Esophagus squamous epithelium (tissue), 5 donors: Measurements from ENCODE around the gene FOXC1. TPM values are rescaled to one million over a fixed set of nuclear protein-coding genes. Genes with fewer than 3 reads are reported as not detected.

ENCODE experiments used
- DNase-seq: peaks from one replicate; lab custom pipeline; 2025; lab: John Stamatoyannopoulos, UW
- H3K27ac ChIP-seq, 4 donors: fragments of 200-600 bp; sonication (generic); one replicate each; pipeline ENCODE4 v1.5.1; 2016 to 2019; ENCODE audit warnings: mild to moderate bottlenecking in 1 of 4
- H3K27me3 ChIP-seq, 4 donors: fragments of 200-600 bp; sonication (generic); 1 replicate in 3 of 4; 2 replicates in 1 of 4; pipeline versions ENCODE4 v1.5.1 to v1.6.0; 2017 to 2021; ENCODE audit warnings: antibody characterized with exemption in 1 of 4
- H3K36me3 ChIP-seq, 3 donors: fragments of 200-600 bp; sonication (generic); one replicate each; pipeline ENCODE4 v1.5.1; 2016 to 2019
- H3K4me1 ChIP-seq, 3 donors: fragments of 200-600 bp; sonication (generic); one replicate each; pipeline ENCODE4 v1.5.1; 2017 to 2019
- H3K4me3 ChIP-seq, 4 donors: fragments of 200-600 bp; sonication (generic); 1 replicate in 3 of 4; 2 replicates in 1 of 4; pipeline ENCODE4 v1.5.1; 2016 to 2019; ENCODE audit warnings: mild to moderate bottlenecking in 2 of 4, moderate library complexity in 1 of 4
- H3K9me3 ChIP-seq, 3 donors: fragments of 200-600 bp; sonication (generic); one replicate each; pipeline ENCODE4 v1.5.1; 2016 to 2019
- CTCF ChIP-seq, 6 experiments: fragments of 450-650 bp in 4 of 6; fragments of 200-600 bp in 2 of 6; sonication (generic) in 2 of 6; IDR thresholded peaks; one replicate each; pipeline ENCODE4 v1.5.1; 2016 to 2019; ENCODE audit warnings: antibody characterized with exemption in 6 of 6, mild to moderate bottlenecking in 4 of 6, moderate library complexity in 4 of 6
- POLR2A ChIP-seq, 4 donors: fragments of 450-650 bp; IDR thresholded peaks; one replicate each; pipeline ENCODE4 v1.6.1; 2017; ENCODE audit warnings: antibody characterized with exemption in 4 of 4, mild to moderate bottlenecking in 4 of 4, moderate library complexity in 3 of 4
- WGBS, 2 donors: methylation state at CpG; one replicate each; pipeline ENCODE4 v1.1.5; 2018; 5-methylcytosine and 5-hydroxymethylcytosine counted together
- intact Hi-C: fragments of 100-400 bp; cut with DNase I; formaldehyde crosslinking; loops from one replicate; pipeline ENCODE4 v1.15.0; 2022
- total RNA-seq, 4 donors: library from RNA; depleted of rRNA; stranded (reverse); fragments of >200 nt; gene quantifications; one replicate each; pipeline ENCODE4 v1.1.0, GENCODE V29; 2016
- donor health status: DM: yes; HTN: yes; CAD: no.

FOXC1 gene
- total RNA-seq, 4 donors from 2014 or later, result 2.2 to 6.0 (median 3.4) TPM

GRCh38 chr6:1619673-1620503 is 10.2 kb downstream of the FOXC1 start:
- Histone ChIP-seq H3K36me3 (peaks cover 0 to 7% (median 0%) of the 10 kb centered on the region in 3 donors), H3K4me3 (peak overlapping the region in 3 of 4 donors; percentile 13 to 60 (median 35)), H3K9me3 (no peaks in the 10 kb centered on the region), H3K4me1 (peaks cover 7 to 28% (median 8%) of the 10 kb centered on the region in 3 donors), H3K27me3 (peaks cover 0 to 99% (median 4%) of the 10 kb centered on the region in 4 donors), H3K27ac (peak overlapping the region in 2 of 4 donors; percentile 17 to 60)
- TF ChIP-seq CTCF (IDR thresholded peaks at IDR 0.05) (no peak), POLR2A (IDR thresholded peaks at IDR 0.05) (no peak)
- DNase-seq, result no peak
- intact Hi-C loops, result no loop called here
- 9% methylated on average over 8 of the region's 83 CpGs; no CpG with 5 or more reads in 1 of the 2 donors for WGBS, 2 donors

- peaks cover 7 to 31% (median 14%) of the 10 kb centered on the region in 3 donors for H3K4me1 ChIP-seq
- intact Hi-C loops, result no loop called here
- peaks cover 0 to 99% (median 4%) of the 10 kb centered on the region in 4 donors for H3K27me3 ChIP-seq
- 79 to 90% methylated on average over 8 to 17 of the region's 50 CpGs for WGBS, 2 donors
- peaks cover 0 to 7% (median 0%) of the 10 kb centered on the region in 3 donors for H3K36me3 ChIP-seq
- peak overlapping the region in 1 of 4 donors; percentile 60 for H3K27ac ChIP-seq
- H3K4me3 ChIP-seq, result peak overlapping the region in 1 of 4 donors; percentile 60
- no peaks in the 10 kb centered on the region for H3K9me3 ChIP-seq
- no peak for DNase-seq
- TF ChIP-seq CTCF (IDR thresholded peaks at IDR 0.05) (no peak), POLR2A (IDR thresholded peaks at IDR 0.05) (no peak)
Measured at GRCh38 chr6:1620504-1621069, 10.9 kb downstream of the FOXC1 start.

- 92 to 96% methylated on average over 23 of the region's 30 CpGs for WGBS, 2 donors
- H3K27me3 ChIP-seq, result peaks cover 0 to 99% (median 4%) of the 10 kb centered on the region in 4 donors
- DNase-seq, result no peak
Measured at GRCh38 chr6:1621070-1621701, 11.5 kb downstream of the FOXC1 start.

GRCh38 chr6:1622220-1622850 is 12.6 kb downstream of the FOXC1 start:
- H3K27me3 ChIP-seq, result peaks cover 0 to 99% (median 4%) of the 10 kb centered on the region in 4 donors
- H3K4me3 ChIP-seq, result no peak overlapping the region
- peaks cover 7 to 36% (median 14%) of the 10 kb centered on the region in 3 donors for H3K4me1 ChIP-seq
- H3K27ac ChIP-seq, result no peak overlapping the region
- peaks cover 0 to 7% (median 0%) of the 10 kb centered on the region in 3 donors for H3K36me3 ChIP-seq
- no peak for TF ChIP-seq POLR2A (IDR thresholded peaks at IDR 0.05)
- no peak for TF ChIP-seq CTCF (IDR thresholded peaks at IDR 0.05)
- H3K9me3 ChIP-seq, result no peaks in the 10 kb centered on the region
- intact Hi-C loops, result no loop called here
- DNase-seq, result no peak
- 83 to 100% methylated on average over 1 to 8 of the region's 15 CpGs for WGBS, 2 donors

More at GRCh38 chr6:1621070-1621701, 11.5 kb downstream of the FOXC1 start:
- intact Hi-C loops, result no loop called here
- H3K36me3 ChIP-seq, result peaks cover 0 to 7% (median 0%) of the 10 kb centered on the region in 3 donors
- H3K9me3 ChIP-seq, result no peaks in the 10 kb centered on the region
- TF ChIP-seq POLR2A (IDR thresholded peaks at IDR 0.05) (no peak), CTCF (IDR thresholded peaks at IDR 0.05) (no peak)
- H3K4me1 ChIP-seq, result peaks cover 7 to 36% (median 14%) of the 10 kb centered on the region in 3 donors
- no peak overlapping the region for H3K4me3 ChIP-seq
- H3K27ac ChIP-seq, result no peak overlapping the region
